ENCODE results near the gene ITGA1. TPM values are rescaled to one million over a fixed set of nuclear protein-coding genes. Genes with fewer than 3 reads are reported as not detected.
A peak's percentile ranks its signal among the peaks of the same experiment; 100 is the strongest.

ITGA1 gene
- total RNA-seq, 1 experiment from 2014 or later: 27.4 TPM

DNA sequence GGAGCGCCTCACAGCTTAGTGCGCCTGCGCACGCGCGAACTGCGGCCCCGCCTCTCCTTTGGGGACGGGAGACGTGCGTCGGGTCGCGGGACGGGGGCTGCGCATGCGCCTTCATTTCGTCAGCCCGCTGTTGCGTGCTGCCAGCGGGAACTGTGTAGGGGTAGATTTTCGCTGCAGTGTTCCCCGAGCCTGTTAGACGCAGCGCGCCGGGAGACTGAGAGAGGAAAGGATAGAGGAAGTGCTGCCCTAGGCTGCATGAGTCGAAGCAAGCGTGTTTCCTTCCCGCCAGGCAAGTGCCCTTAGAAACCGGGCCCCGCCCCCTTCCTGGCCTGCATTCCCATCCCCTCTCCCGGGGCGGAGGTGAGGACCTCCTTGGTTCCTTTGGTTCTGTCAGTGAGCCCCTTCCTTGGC is 12.3 kb downstream of the ITGA1 start:
- no peaks in the 10 kb centered on the region for H3K9me3 ChIP-seq (replicated peaks)
- peak; percentile 95 to 96 for DNase-seq (ENCODE audit: low read depth in 1 of 2, low spot score in 2 of 2)
- peaks cover 39% of the 10 kb centered on the region for H3K36me3 ChIP-seq
- peaks cover 40% of the 10 kb centered on the region for H3K4me1 ChIP-seq (replicated peaks)
- H3K27me3 ChIP-seq (replicated peaks): no peaks in the 10 kb centered on the region
- peak overlapping the region; percentile 90 for H3K27ac ChIP-seq
- peak overlapping the region; percentile 47 for H3K4me3 ChIP-seq

- no peaks in the 10 kb centered on the region for H3K9me3 ChIP-seq (replicated peaks)
- peaks cover 40% of the 10 kb centered on the region for H3K4me1 ChIP-seq (replicated peaks)
- peak overlapping the region; percentile 47 for H3K4me3 ChIP-seq
- peak overlapping the region; percentile 90 for H3K27ac ChIP-seq
- H3K36me3 ChIP-seq: peaks cover 44% of the 10 kb centered on the region
- H3K27me3 ChIP-seq (replicated peaks): no peaks in the 10 kb centered on the region
- DNase-seq (ENCODE audit: low read depth in 1 of 2, low spot score in 2 of 2): peak; percentile 63 to 72
Measured at GRCh38 chr5:52800394-52801213, 12.9 kb downstream of the ITGA1 start.

- peaks cover 40% of the 10 kb centered on the region for H3K4me1 ChIP-seq (replicated peaks)
- peak overlapping the region; percentile 47 for H3K4me3 ChIP-seq
- peaks cover 44% of the 10 kb centered on the region for H3K36me3 ChIP-seq
- H3K9me3 ChIP-seq (replicated peaks): no peaks in the 10 kb centered on the region
- peak overlapping the region; percentile 90; the same call in 1 of the 2 replicates for H3K27ac ChIP-seq
- DNase-seq (ENCODE audit: low read depth in 1 of 2, low spot score in 2 of 2): no peak
- no peaks in the 10 kb centered on the region for H3K27me3 ChIP-seq (replicated peaks)
Measured at GRCh38 chr5:52801329-52801728, 13.6 kb downstream of the ITGA1 start.

DNA sequence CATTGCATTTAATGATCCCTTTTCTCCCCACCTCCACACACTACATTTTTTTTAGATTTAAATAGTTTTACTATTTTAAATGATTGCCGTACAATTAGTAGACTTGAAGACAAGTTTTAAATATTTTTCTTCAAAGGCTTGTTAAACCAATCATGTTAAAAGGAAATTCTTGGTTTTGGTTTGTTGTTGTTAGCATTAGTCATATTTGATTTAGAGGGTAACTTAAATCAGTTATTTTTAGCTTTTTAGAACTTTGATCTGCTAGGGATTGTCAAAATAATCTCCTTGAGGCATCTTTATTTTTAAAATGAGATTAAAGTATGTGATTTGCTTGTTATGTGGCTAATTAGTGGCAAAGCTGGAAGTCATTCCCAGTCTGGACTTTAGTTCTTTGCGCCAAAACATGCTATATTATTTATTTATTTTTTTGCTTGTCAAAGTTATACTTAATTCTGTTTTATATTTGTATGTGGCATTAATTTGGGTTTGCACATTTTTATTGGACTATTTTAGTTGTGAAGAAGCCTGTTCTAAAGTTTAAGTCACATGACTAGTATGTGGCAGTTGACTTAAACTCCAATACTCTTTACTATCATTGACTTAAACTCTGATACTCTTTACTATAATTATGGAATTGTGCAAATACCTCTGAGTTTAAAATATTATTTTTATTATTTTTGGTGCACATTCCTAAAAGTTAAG is 14.7 kb downstream of the ITGA1 start:
- peaks cover 44% of the 10 kb centered on the region for H3K36me3 ChIP-seq
- peak overlapping the region; percentile 47 for H3K4me3 ChIP-seq
- H3K9me3 ChIP-seq (replicated peaks): no peaks in the 10 kb centered on the region
- no peaks in the 10 kb centered on the region for H3K27me3 ChIP-seq (replicated peaks)
- no peak for DNase-seq (ENCODE audit: low read depth in 1 of 2, low spot score in 2 of 2)
- H3K4me1 ChIP-seq (replicated peaks): peaks cover 40% of the 10 kb centered on the region
- no peak overlapping the region for H3K27ac ChIP-seq

- H3K4me3 ChIP-seq: no peak overlapping the region
- no peaks in the 10 kb centered on the region for H3K9me3 ChIP-seq (replicated peaks)
- H3K27me3 ChIP-seq (replicated peaks): no peaks in the 10 kb centered on the region
- peaks cover 40% of the 10 kb centered on the region for H3K4me1 ChIP-seq (replicated peaks)
- H3K36me3 ChIP-seq: peaks cover 44% of the 10 kb centered on the region
- DNase-seq (ENCODE audit: low read depth in 1 of 2, low spot score in 2 of 2): no peak
- no peak overlapping the region for H3K27ac ChIP-seq
Measured at GRCh38 chr5:52802974-52803336, 15.2 kb downstream of the ITGA1 start.

- DNase-seq (ENCODE audit: low read depth in 1 of 2, low spot score in 2 of 2): no peak
- H3K36me3 ChIP-seq: peaks cover 44% of the 10 kb centered on the region
- H3K4me1 ChIP-seq (replicated peaks): peaks cover 41% of the 10 kb centered on the region
- no peak overlapping the region for H3K4me3 ChIP-seq
- no peaks in the 10 kb centered on the region for H3K9me3 ChIP-seq (replicated peaks)
- H3K27ac ChIP-seq: no peak overlapping the region
- no peaks in the 10 kb centered on the region for H3K27me3 ChIP-seq (replicated peaks)
Measured at GRCh38 chr5:52804387-52804791, 16.7 kb downstream of the ITGA1 start.

DNA sequence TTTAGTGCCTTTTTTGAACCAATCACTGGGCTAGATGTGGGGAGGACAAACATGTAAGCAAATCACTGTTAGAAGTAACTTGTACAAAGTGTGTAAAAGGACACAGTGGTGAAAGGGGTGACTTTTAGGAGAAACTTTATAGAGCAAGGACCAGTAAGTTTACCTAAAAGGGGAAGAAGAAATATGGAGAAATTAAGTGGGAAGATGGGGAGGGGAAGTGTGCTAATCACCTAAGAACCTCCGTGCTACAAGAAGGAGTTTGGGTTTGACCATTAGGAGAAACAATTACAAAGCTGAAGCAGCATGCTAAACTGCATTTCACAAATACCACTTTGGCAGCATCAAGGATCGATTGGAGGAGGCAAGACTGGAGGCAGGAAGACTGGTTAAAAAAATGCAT is 17.3 kb downstream of the ITGA1 start:
- Histone ChIP-seq H3K9me3 (replicated peaks) (no peaks in the 10 kb centered on the region), H3K4me3 (no peak overlapping the region), H3K27ac (no peak overlapping the region), H3K36me3 (peaks cover 44% of the 10 kb centered on the region), H3K27me3 (replicated peaks) (no peaks in the 10 kb centered on the region), H3K4me1 (replicated peaks) (peaks cover 47% of the 10 kb centered on the region)
- no peak for DNase-seq (ENCODE audit: low read depth in 1 of 2, low spot score in 2 of 2)

DNA sequence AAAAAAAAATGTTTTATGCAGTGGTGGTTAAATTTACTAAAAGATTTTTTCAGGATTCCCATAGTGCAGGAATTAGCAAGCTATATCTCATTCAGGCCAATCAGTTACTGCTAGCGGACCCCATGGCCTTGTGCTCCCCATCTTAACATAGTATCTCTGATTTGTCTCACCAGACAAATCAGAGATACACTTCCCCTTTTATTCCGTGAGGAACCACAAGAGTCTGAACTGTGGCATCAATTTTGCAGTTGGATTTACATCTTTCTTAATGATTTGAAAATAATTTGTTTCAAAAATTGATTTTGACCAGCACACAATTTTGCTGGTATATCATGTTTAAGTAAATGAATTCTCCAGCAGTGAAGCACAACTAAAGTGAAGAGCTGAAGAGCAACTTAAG is 17.9 kb downstream of the ITGA1 start:
- no peak overlapping the region for H3K4me3 ChIP-seq
- peaks cover 49% of the 10 kb centered on the region for H3K4me1 ChIP-seq (replicated peaks)
- H3K27ac ChIP-seq: no peak overlapping the region
- H3K36me3 ChIP-seq: peaks cover 41% of the 10 kb centered on the region
- H3K27me3 ChIP-seq (replicated peaks): no peaks in the 10 kb centered on the region
- H3K9me3 ChIP-seq (replicated peaks): no peaks in the 10 kb centered on the region
- DNase-seq (ENCODE audit: low read depth in 1 of 2, low spot score in 2 of 2): no peak

- no peak overlapping the region for H3K4me3 ChIP-seq
- no peak overlapping the region for H3K27ac ChIP-seq
- no peak for DNase-seq (ENCODE audit: low read depth in 1 of 2, low spot score in 2 of 2)
- H3K27me3 ChIP-seq (replicated peaks): no peaks in the 10 kb centered on the region
- no peaks in the 10 kb centered on the region for H3K9me3 ChIP-seq (replicated peaks)
- H3K36me3 ChIP-seq: peaks cover 28% of the 10 kb centered on the region
- H3K4me1 ChIP-seq (replicated peaks): peaks cover 51% of the 10 kb centered on the region
Measured at GRCh38 chr5:52807037-52807436, 19.3 kb downstream of the ITGA1 start.

- Histone ChIP-seq H3K4me3 (no peak overlapping the region), H3K9me3 (replicated peaks) (no peaks in the 10 kb centered on the region), H3K36me3 (peaks cover 22% of the 10 kb centered on the region), H3K4me1 (replicated peaks) (peaks cover 52% of the 10 kb centered on the region), H3K27ac (no peak overlapping the region), H3K27me3 (replicated peaks) (no peaks in the 10 kb centered on the region)
- no peak for DNase-seq (ENCODE audit: low read depth in 1 of 2, low spot score in 2 of 2)
Measured at GRCh38 chr5:52807723-52808122, 20.0 kb downstream of the ITGA1 start.

GRCh38 chr5:52808316-52808901 is 20.7 kb downstream of the ITGA1 start:
- H3K36me3 ChIP-seq: peaks cover 18% of the 10 kb centered on the region
- DNase-seq (ENCODE audit: low read depth in 1 of 2, low spot score in 2 of 2): peak in 1 of 2 experiments; percentile 54
- peak overlapping the region; percentile 32 for H3K27ac ChIP-seq
- H3K27me3 ChIP-seq (replicated peaks): no peaks in the 10 kb centered on the region
- H3K4me1 ChIP-seq (replicated peaks): peaks cover 55% of the 10 kb centered on the region
- no peak overlapping the region for H3K4me3 ChIP-seq
- H3K9me3 ChIP-seq (replicated peaks): no peaks in the 10 kb centered on the region

GRCh38 chr5:52809884-52810283 is 22.2 kb downstream of the ITGA1 start:
- peak in 1 of 2 experiments; percentile 53 for DNase-seq (ENCODE audit: low read depth in 1 of 2, low spot score in 2 of 2)
- Histone ChIP-seq H3K9me3 (replicated peaks) (no peaks in the 10 kb centered on the region), H3K27ac (peak overlapping the region; percentile 67), H3K36me3 (peaks cover 6% of the 10 kb centered on the region), H3K27me3 (replicated peaks) (no peaks in the 10 kb centered on the region), H3K4me3 (no peak overlapping the region), H3K4me1 (replicated peaks) (peaks cover 69% of the 10 kb centered on the region)

- Histone ChIP-seq H3K36me3 (peaks cover under 1% of the 10 kb centered on the region; the same call in 1 of the 2 replicates), H3K9me3 (replicated peaks) (no peaks in the 10 kb centered on the region), H3K4me3 (no peak overlapping the region), H3K27ac (peak overlapping the region; percentile 67), H3K4me1 (replicated peaks) (peaks cover 70% of the 10 kb centered on the region), H3K27me3 (replicated peaks) (no peaks in the 10 kb centered on the region)
- no peak for DNase-seq (ENCODE audit: low read depth in 1 of 2, low spot score in 2 of 2)
Measured at GRCh38 chr5:52810426-52810825, 22.7 kb downstream of the ITGA1 start.
